GM12878 (cell line): Measurements from ENCODE around the gene RALGPS1.

ENCODE experiments used
- CTCF ChIP-seq, 3 experiments: IDR thresholded peaks in 2 of 3; conservative IDR thresholded peaks in 1 of 3; 2 replicates each; pipeline ENCODE4 v1.5.1; 2011; ENCODE audit warnings: low read depth in 3 of 3, low read length in 3 of 3, mild to moderate bottlenecking in 3 of 3, control low read depth in 2 of 3, moderate library complexity in 2 of 3, inconsistent platforms in 1 of 3, mixed read lengths in 1 of 3; ENCODE audit not compliant: control insufficient read depth in 2 of 3, insufficient read depth in 1 of 3; ENCODE audit errors: extremely low read depth in 1 of 3
- ZBTB11 ChIP-seq: fragments of 450-650 bp; formaldehyde crosslinking; IDR thresholded peaks from 2 replicates; pipeline ENCODE4 v1.5.0; 2022; ENCODE audit warnings: mild to moderate bottlenecking, missing genetic modification characterization

DNA sequence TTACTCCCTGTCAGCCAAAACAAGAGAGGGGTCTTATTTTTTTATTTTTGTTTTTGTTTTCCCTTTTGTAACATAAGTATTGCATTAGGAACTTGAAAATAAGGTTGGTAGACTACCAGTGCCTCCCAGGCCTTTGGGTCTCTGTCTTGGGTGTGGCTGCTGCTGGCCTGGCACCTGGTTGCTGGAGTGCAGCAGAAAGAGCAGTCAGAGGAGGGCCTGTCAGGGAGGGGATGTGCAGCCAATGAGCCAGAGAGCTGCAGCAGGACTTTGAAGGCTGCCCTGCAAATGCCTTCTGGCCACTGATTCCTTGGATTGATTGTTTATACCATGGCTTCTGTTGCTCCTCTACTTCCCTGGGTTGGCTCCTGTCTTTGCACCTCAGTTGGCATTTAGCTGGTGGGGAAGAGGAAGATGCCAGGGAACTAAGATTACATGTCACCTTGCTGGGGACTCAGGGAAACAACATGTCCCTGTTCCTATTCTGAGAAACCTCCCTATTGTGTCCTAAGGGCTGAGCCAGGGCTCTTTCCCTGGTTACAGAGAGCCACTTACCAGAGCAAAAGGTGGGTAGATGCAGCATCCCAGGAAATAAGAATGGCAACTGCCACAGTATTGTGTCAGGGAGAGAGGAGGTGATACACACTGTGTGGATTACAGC is 141.3 kb downstream of the RALGPS1 start:
- TF ChIP-seq CTCF (IDR thresholded peaks at IDR 0.05 in 2 of 3, conservative IDR thresholded peaks at IDR 0.05 in 1 of 3; ENCODE audit: control insufficient read depth in 2 of 3, extremely low read depth in 1 of 3, insufficient read depth in 1 of 3, low read depth in 3 of 3, low read length in 3 of 3): no peak
- no peak for TF ChIP-seq ZBTB11
